Endothelial cell of umbilical vein (primary cell): ENCODE data around the gene GDI1. TPM values are rescaled to one million over a fixed set of nuclear protein-coding genes. Genes with fewer than 3 reads are reported as not detected.

Experiments
- BruUV-seq: library from RNA; stranded (reverse); fragments of 400-500 nt; replicated peaks from 2 replicates; lab custom pipeline; 2021; lab: Mats Ljungman, UMichigan
- CTCF ChIA-PET: fragments of 300-600, 350-600 bp; sonication (Branson Sonifier 250); formaldehyde crosslinking; loops from one replicate; lab custom pipeline; 2021; ENCODE audit warnings: antibody characterized with exemption, inconsistent platforms; lab: Charles Lee
- POLR2A ChIA-PET: fragments of 300-600, 350-600 bp; sonication (Branson Sonifier 250); formaldehyde crosslinking; loops from one replicate; lab custom pipeline; 2021; ENCODE audit warnings: antibody characterized with exemption, inconsistent platforms; lab: Charles Lee
- DNase-seq: peaks from one replicate; pipeline ENCODE4 v3.0.0-alpha.2; 2011; ENCODE audit warnings: low read depth, low spot score
- FAIRE-seq: peaks from 2 replicates; lab custom pipeline; 2011; peaks lifted over from hg19 to GRCh38; lab: Jason Lieb, UNC
- H2AFZ ChIP-seq: 2 replicates; pipeline ENCODE4 v1.6.0; 2012; ENCODE audit warnings: low read depth, low read length, control low read depth, inconsistent platforms
- H3K27ac ChIP-seq: 2 replicates; pipeline ENCODE4 v1.5.1; 2011; ENCODE audit warnings: low read depth, mild to moderate bottlenecking, control low read depth, low read length, moderate library complexity; ENCODE audit not compliant: insufficient read depth
- H3K27me3 ChIP-seq, 2 experiments: 2 replicates each; pipeline versions ENCODE4 v1.6.0 to v1.6.1; 2011; ENCODE audit warnings: low read length in 2 of 2, mixed read lengths in 1 of 2; ENCODE audit not compliant: control insufficient read depth in 2 of 2, insufficient read depth in 2 of 2
- H3K36me3 ChIP-seq, 2 experiments: 2 replicates in 1 of 2; 3 replicates in 1 of 2; pipeline ENCODE4 v1.5.1; 2011; ENCODE audit warnings: low read length in 2 of 2, mild to moderate bottlenecking in 1 of 2, moderate library complexity in 1 of 2; ENCODE audit not compliant: control insufficient read depth in 2 of 2, insufficient read depth in 2 of 2; ENCODE audit errors: extremely low read depth in 1 of 2
- H3K4me1 ChIP-seq: 3 replicates; pipeline ENCODE4 v1.5.1; 2011; ENCODE audit warnings: mild to moderate bottlenecking, low read length; ENCODE audit not compliant: control insufficient read depth, insufficient read depth; ENCODE audit errors: extremely low read depth
- H3K4me2 ChIP-seq: 2 replicates; pipeline ENCODE4 v1.6.1; 2011; ENCODE audit warnings: low read length, control low read depth, mixed read lengths; ENCODE audit not compliant: insufficient read depth
- H3K4me3 ChIP-seq, 3 experiments: fragments of 200-600 bp in 1 of 3; sonication (generic), shearing (Covaris generic) in 1 of 3; replicated peaks in 1 of 3; 2 replicates each; pipeline ENCODE4 v1.5.1; 2011 to 2016; ENCODE audit warnings: control low read depth in 3 of 3, low read length in 3 of 3, mild to moderate bottlenecking in 2 of 3, inconsistent platforms in 1 of 3, low read depth in 1 of 3, moderate library complexity in 1 of 3; ENCODE audit not compliant: insufficient read depth in 1 of 3
- H3K79me2 ChIP-seq: 2 replicates; pipeline ENCODE4 v1.6.0; 2012; ENCODE audit warnings: low read length, inconsistent platforms; ENCODE audit not compliant: control insufficient read depth, insufficient read depth
- H3K9ac ChIP-seq: replicated peaks from 2 replicates; pipeline ENCODE3; 2011; ENCODE audit warnings: low read length, control low read depth; ENCODE audit not compliant: insufficient read depth; ENCODE audit errors: extremely low read depth
- H3K9me1 ChIP-seq: replicated peaks from 3 replicates; pipeline ENCODE4 v1.6.0; 2011; ENCODE audit warnings: mild to moderate bottlenecking, low read length; ENCODE audit not compliant: control insufficient read depth, insufficient read depth; ENCODE audit errors: extremely low read depth
- H3K9me3 ChIP-seq: replicated peaks from 2 replicates; pipeline ENCODE4 v1.5.1; 2012; ENCODE audit warnings: low read length, inconsistent platforms; ENCODE audit not compliant: control insufficient read depth, insufficient read depth
- H4K20me1 ChIP-seq: replicated peaks from 2 replicates; pipeline ENCODE3; 2011; ENCODE audit warnings: mild to moderate bottlenecking, low read length; ENCODE audit not compliant: control insufficient read depth, insufficient read depth; ENCODE audit errors: extremely low read depth
- EZH2 ChIP-seq: IDR thresholded peaks from 2 replicates; pipeline ENCODE4 v1.6.1; 2012; ENCODE audit warnings: borderline replicate concordance, low read depth, mild to moderate bottlenecking, moderate library complexity, low read length, inconsistent platforms; ENCODE audit not compliant: severe bottlenecking
- FOS ChIP-seq: IDR thresholded peaks from 2 replicates; pipeline ENCODE4 v1.6.1; 2011; ENCODE audit warnings: mild to moderate bottlenecking, low read length, moderate library complexity, borderline replicate concordance; ENCODE audit not compliant: insufficient read depth
- GATA2 ChIP-seq: IDR thresholded peaks from 2 replicates; pipeline ENCODE4 v1.7.0; 2011; ENCODE audit warnings: low read depth, mild to moderate bottlenecking, moderate library complexity, mixed read lengths, low read length; ENCODE audit not compliant: insufficient read length, insufficient read depth
- JUN ChIP-seq: IDR thresholded peaks from 2 replicates; pipeline ENCODE4 v1.6.1; 2011; ENCODE audit warnings: borderline replicate concordance, low read depth; ENCODE audit not compliant: insufficient read length, insufficient read depth
- MYC ChIP-seq: IDR thresholded peaks from one replicate; pipeline ENCODE4 v1.6.1; 2011; ENCODE audit warnings: mild to moderate bottlenecking, low read depth, low read length
- POLR2A ChIP-seq: IDR thresholded peaks from 2 replicates; pipeline ENCODE4 v1.6.1; 2012; ENCODE audit warnings: low read depth, mild to moderate bottlenecking, control low read depth, low read length
- POLR2AphosphoS5 ChIP-seq: IDR thresholded peaks from 2 replicates; pipeline ENCODE4 v1.6.1; 2012; ENCODE audit warnings: low read depth, mild to moderate bottlenecking, control low read depth, low read length, moderate library complexity; ENCODE audit not compliant: insufficient read depth
- dilution Hi-C: fragments of 300-500 bp; cut with MboI; formaldehyde crosslinking; loops from one replicate; pipeline ENCODE4 v1.15.0; 2019; ENCODE audit warnings: low sequenced_read_pairs; ENCODE audit not compliant: extremely low pct_ligation_motif_present
- intact Hi-C: fragments of 100-400 bp; cut with micrococcal nuclease; formaldehyde crosslinking; loops from one replicate; pipeline ENCODE4 v1.10.0; 2022
- polyA plus RNA-seq, 4 experiments: library from polyadenylated mRNA; depleted of rRNA in 3 of 4; stranded (reverse) in 3 of 4; unstranded in 1 of 4; fragments of >200 nt; gene quantifications; 2 replicates each; pipeline versions ENCODE4 v1.2.1 to v1.2.3, GENCODE V29; 2011 to 2012; ENCODE audit warnings: missing spikeins in 1 of 4
- total RNA-seq: library from RNA; stranded (reverse); gene quantifications from 2 replicates; pipeline ENCODE4 v1.2.3, GENCODE V29; 2021
- TF ChIP-seq, protein P1 (sequence below): IDR thresholded peaks from 2 replicates; pipeline ENCODE4 v1.6.1; 2011; ENCODE audit not compliant: insufficient read depth, insufficient read length
- TF ChIP-seq, protein P2 (sequence below), 2 donors: IDR thresholded peaks; 1 replicate in 1 of 2; 2 replicates in 1 of 2; pipeline ENCODE4 v1.5.1; 2011; ENCODE audit warnings: low read length in 2 of 2, mild to moderate bottlenecking in 2 of 2, moderate library complexity in 2 of 2, control low read depth in 1 of 2, inconsistent platforms in 1 of 2, low read depth in 1 of 2; ENCODE audit not compliant: insufficient read depth in 1 of 2; ENCODE audit errors: extremely low read depth in 1 of 2

Gene GDI1
- total and polyA plus RNA-seq, 2 donors (not counting 3 experiments of a cell fraction or from before 2014, with no cell fraction given) = 128 to 247 TPM

DNA sequence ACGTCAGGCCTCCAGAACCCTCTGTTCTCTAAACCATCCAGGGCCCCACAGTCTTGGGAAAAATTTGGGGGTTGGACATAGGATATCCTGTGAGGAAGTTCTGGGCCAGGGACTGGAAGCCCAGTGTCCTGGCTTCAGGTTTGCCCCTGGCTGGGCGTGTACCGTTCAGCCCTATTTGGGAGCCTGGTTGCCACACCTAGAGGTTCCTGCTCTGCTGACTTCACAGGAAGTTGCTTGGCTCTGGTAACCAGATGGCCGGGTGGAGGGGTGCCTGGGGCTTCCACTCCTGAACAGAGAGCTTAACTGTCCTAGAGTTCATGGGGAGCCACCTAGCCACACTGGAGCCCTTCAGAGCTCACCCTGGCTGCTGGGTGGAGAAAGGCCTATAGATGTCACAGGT lies 24.5 kb upstream of the GDI1 start:
- no peaks in the 10 kb centered on the region for H3K36me3 ChIP-seq
- peaks cover 22% of the 10 kb centered on the region for H3K4me1 ChIP-seq
- no peak for TF ChIP-seq EZH2
- TF ChIP-seq, protein P1, sequence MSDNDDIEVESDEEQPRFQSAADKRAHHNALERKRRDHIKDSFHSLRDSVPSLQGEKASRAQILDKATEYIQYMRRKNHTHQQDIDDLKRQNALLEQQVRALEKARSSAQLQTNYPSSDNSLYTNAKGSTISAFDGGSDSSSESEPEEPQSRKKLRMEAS = no peak
- TF ChIP-seq, protein P2, sequence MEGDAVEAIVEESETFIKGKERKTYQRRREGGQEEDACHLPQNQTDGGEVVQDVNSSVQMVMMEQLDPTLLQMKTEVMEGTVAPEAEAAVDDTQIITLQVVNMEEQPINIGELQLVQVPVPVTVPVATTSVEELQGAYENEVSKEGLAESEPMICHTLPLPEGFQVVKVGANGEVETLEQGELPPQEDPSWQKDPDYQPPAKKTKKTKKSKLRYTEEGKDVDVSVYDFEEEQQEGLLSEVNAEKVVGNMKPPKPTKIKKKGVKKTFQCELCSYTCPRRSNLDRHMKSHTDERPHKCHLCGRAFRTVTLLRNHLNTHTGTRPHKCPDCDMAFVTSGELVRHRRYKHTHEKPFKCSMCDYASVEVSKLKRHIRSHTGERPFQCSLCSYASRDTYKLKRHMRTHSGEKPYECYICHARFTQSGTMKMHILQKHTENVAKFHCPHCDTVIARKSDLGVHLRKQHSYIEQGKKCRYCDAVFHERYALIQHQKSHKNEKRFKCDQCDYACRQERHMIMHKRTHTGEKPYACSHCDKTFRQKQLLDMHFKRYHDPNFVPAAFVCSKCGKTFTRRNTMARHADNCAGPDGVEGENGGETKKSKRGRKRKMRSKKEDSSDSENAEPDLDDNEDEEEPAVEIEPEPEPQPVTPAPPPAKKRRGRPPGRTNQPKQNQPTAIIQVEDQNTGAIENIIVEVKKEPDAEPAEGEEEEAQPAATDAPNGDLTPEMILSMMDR (IDR thresholded peaks at IDR 0.05; ENCODE audit: extremely low read depth in 1 of 2, insufficient read depth in 1 of 2, low read depth in 1 of 2, low read length in 2 of 2) = no peak
- no peak for TF ChIP-seq JUN
- TF ChIP-seq POLR2AphosphoS5 = no peak
- no peak for TF ChIP-seq MYC
- no peak for TF ChIP-seq FOS
- TF ChIP-seq POLR2A = no peak
- TF ChIP-seq GATA2 = no peak
- H4K20me1 ChIP-seq = no peaks in the 10 kb centered on the region
- no peaks in the 10 kb centered on the region for H3K27me3 ChIP-seq
- FAIRE-seq (no peak), DNase-seq (no peak)
- H3K4me3 ChIP-seq = peak overlapping the region in 2 of 3 experiments; percentile 40 to 48
- intact Hi-C loops = no loop called here
- H3K4me2 ChIP-seq = peak overlapping the region; percentile 69
- H3K9ac ChIP-seq = peak overlapping the region; percentile 60
- H2AFZ ChIP-seq = peak overlapping the region; percentile 14
- H3K79me2 ChIP-seq = peaks cover 14% of the 10 kb centered on the region
- CTCF ChIA-PET = interaction anchor here (0.9 to 1.1 kb wide), 3 partner anchors 13 to 16 kb away, joined by 3 to 5 read pairs (median 4); partner anchors contain the start of gene ATP6AP1
- no peaks in the 10 kb centered on the region for H3K9me1 ChIP-seq
- no TSS peak for BruUV-seq
- POLR2A ChIA-PET = interaction anchor here (1.4 kb wide), 1 partner anchor 13 kb away, joined by 3 read pairs; no protein-coding TSS in a partner anchor
- peak overlapping the region; percentile 65 for H3K27ac ChIP-seq
- H3K9me3 ChIP-seq = no peaks in the 10 kb centered on the region
- dilution Hi-C loops = no loop called here
